GM12864 (cell line): ENCODE results near the gene IFNL1.
A peak's percentile ranks its signal among the peaks of the same experiment; 100 is the strongest.
"Not testable (repeated sequence)": the region's sequence is repeated elsewhere in the genome, so short reads cannot be mapped to it uniquely, and the experiment has no call there.

Experiments used
- DNase-seq: peaks from one replicate; pipeline ENCODE4 v3.0.0-alpha.2; 2011; ENCODE audit warnings: low read depth
- H3K4me3 ChIP-seq: 2 replicates; pipeline ENCODE4 v1.5.1; 2011; ENCODE audit warnings: mild to moderate bottlenecking, low read depth, low read length, control low read depth
- CTCF ChIP-seq: IDR thresholded peaks from 2 replicates; pipeline ENCODE4 v1.5.1; 2011; ENCODE audit warnings: low read depth, mild to moderate bottlenecking, moderate library complexity, low read length, control low read depth, inconsistent platforms; ENCODE audit errors: missing control alignments

The IFNL1 gene

GRCh38 chr19:39325778-39326665 lies 29.8 kb downstream of the IFNL1 start:
- TF ChIP-seq CTCF, result no peak
- H3K4me3 ChIP-seq, result no peak overlapping the region
- no peak for DNase-seq

DNA sequence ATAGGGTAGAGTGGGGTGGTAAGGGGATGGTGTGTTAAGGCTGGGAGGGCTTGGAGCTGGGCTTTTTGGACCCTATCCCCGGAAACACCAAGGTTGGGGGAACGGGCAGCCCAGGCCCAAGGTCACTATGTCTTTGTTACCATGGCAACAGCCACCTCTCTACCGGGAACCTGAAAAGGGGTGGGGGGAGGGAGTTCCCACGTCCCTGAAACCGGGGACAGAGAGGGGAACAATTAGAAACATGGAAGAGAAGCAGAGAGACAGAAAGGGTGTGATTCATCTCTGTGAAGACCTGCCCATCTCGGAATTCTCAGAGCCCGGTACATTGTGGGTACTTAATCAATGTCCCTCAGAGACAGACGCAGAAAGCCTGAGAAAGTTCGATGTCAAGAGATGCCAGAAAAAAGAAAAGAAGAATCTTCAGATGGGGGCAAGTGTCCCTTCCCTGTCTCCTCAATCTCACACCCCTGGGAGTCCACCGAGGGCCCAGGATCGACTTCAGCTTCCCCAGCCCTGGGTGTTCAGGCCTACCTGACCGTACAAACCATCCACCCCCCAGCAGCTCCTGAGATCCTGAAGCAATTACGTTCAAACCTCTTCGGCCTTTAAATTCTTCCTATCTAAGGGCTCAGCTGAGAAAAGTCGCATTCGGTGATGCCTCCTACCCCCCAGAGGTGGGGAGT lies 31.3 kb downstream of the IFNL1 start:
- no peak for DNase-seq
- TF ChIP-seq CTCF, result no peak
- H3K4me3 ChIP-seq, result no peak overlapping the region

GRCh38 chr19:39328046-39328705 lies 32.0 kb downstream of the IFNL1 start:
- no peak for DNase-seq
- TF ChIP-seq CTCF, result peak; percentile 90
- H3K4me3 ChIP-seq, result no peak overlapping the region

GRCh38 chr19:39329948-39330347 lies 33.7 kb downstream of the IFNL1 start:
- no peak for DNase-seq
- H3K4me3 ChIP-seq, result no peak overlapping the region
- no peak for TF ChIP-seq CTCF

- no peak overlapping the region for H3K4me3 ChIP-seq
- DNase-seq, result no peak
- TF ChIP-seq CTCF, result no peak
These were observed 36.1 kb downstream of the IFNL1 start for GRCh38 chr19:39332293-39332692.

DNA sequence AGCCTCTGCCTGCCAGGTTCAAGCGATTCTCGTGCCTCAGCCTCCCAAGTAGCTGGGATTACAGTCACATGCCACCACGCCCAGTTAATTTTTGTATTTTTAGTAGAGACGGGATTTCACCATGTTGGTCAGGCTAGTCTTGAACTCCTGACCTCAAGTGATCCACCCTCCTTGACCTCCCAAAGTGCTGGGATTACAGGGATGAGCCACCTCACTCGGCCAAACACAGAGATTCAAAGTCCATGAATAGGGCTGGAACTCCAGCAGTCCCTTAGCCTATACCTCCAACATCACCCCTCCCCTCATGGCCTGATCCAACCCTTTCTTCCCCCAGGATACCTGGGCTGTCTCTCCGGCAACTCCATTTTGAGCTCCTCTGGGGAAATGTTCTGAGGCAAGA lies 36.5 kb downstream of the IFNL1 start:
- H3K4me3 ChIP-seq, DNase-seq: not testable (repeated sequence)

DNA sequence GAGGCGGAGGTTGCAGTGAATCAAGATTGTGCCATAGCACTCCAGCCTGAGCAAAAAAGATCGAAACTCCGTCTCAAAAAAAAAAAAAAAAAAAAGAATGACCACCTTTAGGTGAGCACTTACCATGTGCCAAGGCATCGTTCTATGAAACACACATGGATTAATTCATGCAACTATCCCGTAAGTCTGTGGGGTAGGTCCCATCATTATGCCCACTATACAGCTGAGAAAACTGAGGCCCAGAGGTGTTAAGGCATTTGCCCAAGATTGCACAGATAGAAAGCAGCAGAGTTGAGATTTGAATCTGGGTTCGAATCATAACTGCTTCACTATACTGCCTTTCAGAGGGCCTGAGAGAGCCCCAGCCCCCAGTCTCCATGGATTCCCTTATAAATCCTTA lies 37.3 kb downstream of the IFNL1 start:
- no peak overlapping the region for H3K4me3 ChIP-seq
- TF ChIP-seq CTCF, result no peak
- no peak for DNase-seq
